Measurements from ENCODE around the gene SPATA12.

DNA sequence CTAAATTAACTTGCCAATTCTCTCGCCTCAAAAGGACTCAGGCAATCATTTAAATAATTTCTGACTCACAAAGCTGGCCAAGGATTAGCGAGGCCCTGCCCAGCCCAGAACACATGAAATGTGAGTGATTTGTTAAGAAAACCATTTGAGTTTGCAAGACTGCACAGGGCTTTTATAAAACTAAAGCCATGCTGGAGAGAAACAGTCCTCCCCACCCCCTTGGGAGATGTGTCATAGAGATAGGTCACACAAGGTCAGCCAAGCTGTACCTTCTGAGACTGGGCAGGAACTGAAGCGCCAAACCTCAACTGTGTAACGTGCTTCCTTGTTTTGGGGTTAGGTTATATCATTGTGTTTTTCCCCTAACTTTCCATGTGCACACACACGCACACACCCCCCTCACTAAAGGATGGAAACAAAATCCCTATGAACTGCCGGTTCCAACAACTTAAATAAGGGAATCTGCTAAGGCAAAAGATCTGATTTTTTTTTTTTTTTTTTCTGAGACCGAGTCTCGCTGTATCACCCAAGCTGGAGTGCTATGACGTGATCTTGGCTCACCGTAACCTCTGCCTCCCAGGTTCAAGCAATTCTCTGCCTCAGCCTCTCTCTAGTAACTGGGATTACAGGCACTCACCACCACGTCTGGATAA lies 8.1 kb downstream of the SPATA12 start:
- no peak for TF ChIP-seq CTCF (IDR thresholded peaks at IDR 0.05)
- no peak for TF ChIP-seq POLR2AphosphoS5 (IDR thresholded peaks at IDR 0.05; ENCODE audit: low read depth, low read length)
- TF ChIP-seq, protein P1, sequence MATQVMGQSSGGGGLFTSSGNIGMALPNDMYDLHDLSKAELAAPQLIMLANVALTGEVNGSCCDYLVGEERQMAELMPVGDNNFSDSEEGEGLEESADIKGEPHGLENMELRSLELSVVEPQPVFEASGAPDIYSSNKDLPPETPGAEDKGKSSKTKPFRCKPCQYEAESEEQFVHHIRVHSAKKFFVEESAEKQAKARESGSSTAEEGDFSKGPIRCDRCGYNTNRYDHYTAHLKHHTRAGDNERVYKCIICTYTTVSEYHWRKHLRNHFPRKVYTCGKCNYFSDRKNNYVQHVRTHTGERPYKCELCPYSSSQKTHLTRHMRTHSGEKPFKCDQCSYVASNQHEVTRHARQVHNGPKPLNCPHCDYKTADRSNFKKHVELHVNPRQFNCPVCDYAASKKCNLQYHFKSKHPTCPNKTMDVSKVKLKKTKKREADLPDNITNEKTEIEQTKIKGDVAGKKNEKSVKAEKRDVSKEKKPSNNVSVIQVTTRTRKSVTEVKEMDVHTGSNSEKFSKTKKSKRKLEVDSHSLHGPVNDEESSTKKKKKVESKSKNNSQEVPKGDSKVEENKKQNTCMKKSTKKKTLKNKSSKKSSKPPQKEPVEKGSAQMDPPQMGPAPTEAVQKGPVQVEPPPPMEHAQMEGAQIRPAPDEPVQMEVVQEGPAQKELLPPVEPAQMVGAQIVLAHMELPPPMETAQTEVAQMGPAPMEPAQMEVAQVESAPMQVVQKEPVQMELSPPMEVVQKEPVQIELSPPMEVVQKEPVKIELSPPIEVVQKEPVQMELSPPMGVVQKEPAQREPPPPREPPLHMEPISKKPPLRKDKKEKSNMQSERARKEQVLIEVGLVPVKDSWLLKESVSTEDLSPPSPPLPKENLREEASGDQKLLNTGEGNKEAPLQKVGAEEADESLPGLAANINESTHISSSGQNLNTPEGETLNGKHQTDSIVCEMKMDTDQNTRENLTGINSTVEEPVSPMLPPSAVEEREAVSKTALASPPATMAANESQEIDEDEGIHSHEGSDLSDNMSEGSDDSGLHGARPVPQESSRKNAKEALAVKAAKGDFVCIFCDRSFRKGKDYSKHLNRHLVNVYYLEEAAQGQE (IDR thresholded peaks at IDR 0.05; ENCODE audit: insufficient read depth in 1 of 2, low read depth in 2 of 2, low read length in 1 of 2) = no peak
- no peak for TF ChIP-seq TCF7L2 (IDR thresholded peaks at IDR 0.05; ENCODE audit: low read depth, low read length)
- no peak for TF ChIP-seq SIN3A (IDR thresholded peaks at IDR 0.05; ENCODE audit: borderline replicate concordance, insufficient read depth, low read depth, low read length)

All from Panc1 (cell line).